GM06990 (cell line): ENCODE results near the gene MT1X.
"Not testable (repeated sequence)": the region's sequence is repeated elsewhere in the genome, so short reads cannot be mapped to it uniquely, and the experiment has no call there.

Experiments used
- DNase-seq: peaks from one replicate; pipeline ENCODE4 v3.0.0-alpha.2; 2011; ENCODE audit not compliant: insufficient read length; ENCODE audit errors: extremely low read depth
- H3K27me3 ChIP-seq: replicated peaks from 2 replicates; pipeline ENCODE4 v1.6.0; 2011; ENCODE audit warnings: low read length; ENCODE audit not compliant: control insufficient read depth, insufficient read depth
- H3K36me3 ChIP-seq: 2 replicates; pipeline ENCODE4 v1.5.1; 2011; ENCODE audit warnings: low read length; ENCODE audit not compliant: control insufficient read depth, insufficient read depth
- H3K4me3 ChIP-seq: replicated peaks from 2 replicates; pipeline ENCODE4 v1.5.1; 2011; ENCODE audit warnings: low read depth, mild to moderate bottlenecking, control low read depth, low read length
- TF ChIP-seq, protein P1 (sequence below): IDR thresholded peaks from 2 replicates; pipeline ENCODE4 v1.5.1; 2011; ENCODE audit warnings: low read length, control low read depth, mild to moderate bottlenecking, inconsistent platforms; ENCODE audit not compliant: insufficient read depth, poor library complexity, severe bottlenecking

MT1X gene

DNA sequence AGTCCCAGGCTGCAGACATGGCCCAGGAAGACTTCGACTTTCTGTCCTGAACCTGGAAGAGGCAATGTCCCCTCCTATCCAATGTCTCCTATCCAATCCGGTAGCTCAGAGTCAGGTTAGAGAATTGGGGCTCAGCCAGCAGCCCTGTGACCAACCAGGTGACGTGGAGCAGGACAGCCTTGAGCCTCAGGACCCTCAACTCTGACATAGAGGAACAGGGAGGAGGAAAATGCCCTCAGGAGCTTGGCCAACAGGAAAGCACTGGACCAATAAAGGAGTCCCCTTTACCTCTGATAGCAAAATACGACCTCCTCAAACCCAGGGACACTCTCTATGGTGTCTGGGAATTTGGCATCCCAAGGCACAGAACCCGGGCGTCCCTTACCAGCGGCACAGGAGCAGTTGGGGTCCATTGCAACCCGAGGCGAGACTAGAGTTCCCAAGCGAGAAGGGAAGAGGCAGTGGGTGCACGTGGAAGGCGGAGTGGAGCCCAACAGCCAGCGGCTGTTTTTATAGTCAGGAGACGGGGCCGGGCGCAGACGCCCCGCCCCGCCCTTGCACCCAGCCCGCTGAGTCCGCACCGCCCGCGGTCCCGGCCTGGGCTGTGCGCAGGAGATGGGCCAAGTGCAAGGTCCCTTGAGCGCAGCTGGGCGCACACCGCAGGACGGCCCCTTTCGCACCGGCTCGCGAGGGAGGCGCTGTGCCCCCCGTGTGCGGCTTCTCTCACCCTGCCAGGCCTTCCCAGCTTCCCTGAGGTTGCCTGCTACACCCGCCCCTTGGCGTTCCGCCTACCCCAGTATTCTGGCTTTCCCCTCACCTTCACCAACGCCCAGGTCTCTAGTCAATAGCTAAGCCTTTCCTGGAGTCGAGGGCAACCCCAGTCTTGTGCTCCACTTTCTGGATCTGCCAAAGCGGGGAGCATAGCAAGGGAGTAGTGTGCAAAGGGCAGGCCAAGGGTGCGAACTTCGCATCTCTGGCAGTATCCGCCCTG lies 14.4 kb upstream of the MT1X start, which contains the start of gene MT1G:
Gene MT1G (minus strand): TSS at position 485 of the 991 bp plus-strand sequence. CDS start 72 bp downstream, at position 413.
- Histone ChIP-seq H3K27me3 (peaks cover 9% of the 10 kb centered on the region), H3K4me3 (no peak within 1 kb of the TSS), H3K36me3 (no peaks in the 10 kb centered on the region)
- DNase-seq = no peak
- TF ChIP-seq, protein P1, sequence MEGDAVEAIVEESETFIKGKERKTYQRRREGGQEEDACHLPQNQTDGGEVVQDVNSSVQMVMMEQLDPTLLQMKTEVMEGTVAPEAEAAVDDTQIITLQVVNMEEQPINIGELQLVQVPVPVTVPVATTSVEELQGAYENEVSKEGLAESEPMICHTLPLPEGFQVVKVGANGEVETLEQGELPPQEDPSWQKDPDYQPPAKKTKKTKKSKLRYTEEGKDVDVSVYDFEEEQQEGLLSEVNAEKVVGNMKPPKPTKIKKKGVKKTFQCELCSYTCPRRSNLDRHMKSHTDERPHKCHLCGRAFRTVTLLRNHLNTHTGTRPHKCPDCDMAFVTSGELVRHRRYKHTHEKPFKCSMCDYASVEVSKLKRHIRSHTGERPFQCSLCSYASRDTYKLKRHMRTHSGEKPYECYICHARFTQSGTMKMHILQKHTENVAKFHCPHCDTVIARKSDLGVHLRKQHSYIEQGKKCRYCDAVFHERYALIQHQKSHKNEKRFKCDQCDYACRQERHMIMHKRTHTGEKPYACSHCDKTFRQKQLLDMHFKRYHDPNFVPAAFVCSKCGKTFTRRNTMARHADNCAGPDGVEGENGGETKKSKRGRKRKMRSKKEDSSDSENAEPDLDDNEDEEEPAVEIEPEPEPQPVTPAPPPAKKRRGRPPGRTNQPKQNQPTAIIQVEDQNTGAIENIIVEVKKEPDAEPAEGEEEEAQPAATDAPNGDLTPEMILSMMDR = no peak

DNA sequence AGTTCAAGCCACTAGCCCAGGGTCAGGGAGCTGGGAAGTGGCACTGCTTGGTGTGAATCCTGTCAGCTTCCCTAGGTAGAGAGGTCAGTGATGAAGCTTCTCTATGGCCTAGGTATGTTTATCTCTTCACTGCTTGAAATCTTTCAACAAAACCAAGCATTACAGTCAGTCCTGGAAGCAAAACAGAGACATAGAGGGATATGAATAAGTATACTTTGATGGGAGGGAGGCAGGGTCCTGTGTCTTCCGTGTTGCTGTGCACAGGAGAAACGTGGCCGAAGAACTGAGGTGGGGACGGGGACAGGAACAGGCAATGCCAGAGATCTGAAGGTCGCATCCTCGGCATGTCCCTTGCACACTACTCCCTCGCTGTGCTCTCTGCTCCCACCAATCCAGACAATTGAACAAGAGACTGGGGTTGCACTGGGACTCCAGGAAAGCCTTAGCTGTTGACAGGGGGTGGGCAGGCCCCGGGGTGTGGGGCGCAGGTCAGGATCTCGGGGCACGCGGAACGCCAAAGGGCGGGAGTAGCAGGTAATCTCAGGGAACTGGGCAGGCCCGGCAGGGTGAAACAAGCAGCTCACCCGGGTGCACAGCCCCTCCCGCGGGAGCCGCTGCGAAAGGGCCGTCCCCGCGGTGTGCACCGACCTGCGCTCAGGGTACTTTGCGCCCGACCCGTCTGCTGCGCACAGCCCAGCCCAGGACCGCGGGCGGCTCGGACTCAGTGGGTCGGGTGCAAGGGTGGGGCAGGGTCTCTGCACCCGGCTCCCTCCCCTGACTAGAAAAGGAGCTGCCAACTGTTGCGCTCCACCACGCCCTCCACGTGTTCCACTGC lies 13.0 kb upstream of the MT1X start, which contains the start of gene MT1H:
Gene MT1H (plus strand): TSS at position 810 of the 835 bp plus-strand sequence. CDS start 71 bp downstream, outside the sequence.
- no peak for DNase-seq
- TF ChIP-seq, protein P1 = no peak
- H3K4me3 ChIP-seq = no peak within 1 kb of the TSS
- H3K36me3 ChIP-seq = no peaks in the 10 kb centered on the region
- peaks cover 9% of the 10 kb centered on the region for H3K27me3 ChIP-seq

DNA sequence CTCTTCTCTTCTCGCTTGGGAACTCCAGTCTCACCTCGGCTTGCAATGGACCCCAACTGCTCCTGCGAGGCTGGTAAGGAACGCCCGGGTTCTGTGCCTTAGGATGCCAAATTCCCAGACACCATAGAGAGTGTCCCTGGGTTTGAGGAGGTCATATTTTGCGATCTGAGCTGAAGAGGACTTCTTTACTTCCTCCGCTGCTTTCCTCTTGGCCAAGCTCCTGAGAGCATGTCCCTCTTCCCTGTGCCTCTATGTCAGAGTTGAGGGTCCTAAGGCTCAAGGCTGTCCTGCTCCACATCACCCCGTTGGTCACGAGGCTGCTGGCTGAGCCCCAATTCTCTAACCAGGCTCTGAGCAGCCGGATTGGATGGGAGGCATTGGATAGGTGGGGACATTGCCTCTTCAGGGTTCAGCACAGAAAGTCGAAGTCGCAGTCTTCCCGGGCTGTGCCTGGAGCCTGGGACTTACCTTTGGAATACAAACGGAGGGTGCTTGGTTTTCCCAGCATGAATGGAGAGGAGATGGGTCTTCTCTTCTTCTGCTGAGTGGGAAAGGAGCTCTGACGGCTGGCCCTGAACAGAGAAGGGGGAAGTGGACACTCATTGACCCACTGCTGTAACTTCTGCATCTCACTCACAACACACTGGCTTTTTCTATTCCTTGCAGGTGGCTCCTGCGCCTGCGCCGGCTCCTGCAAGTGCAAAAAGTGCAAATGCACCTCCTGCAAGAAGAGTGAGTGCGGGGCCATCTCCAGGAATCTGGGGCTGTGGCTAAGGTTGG lies 12.2 kb upstream of the MT1X start:
- DNase-seq = no peak
- H3K4me3 ChIP-seq = no peak overlapping the region
- H3K36me3 ChIP-seq = no peaks in the 10 kb centered on the region
- H3K27me3 ChIP-seq = peaks cover 7% of the 10 kb centered on the region
- TF ChIP-seq, protein P1 = no peak

DNA sequence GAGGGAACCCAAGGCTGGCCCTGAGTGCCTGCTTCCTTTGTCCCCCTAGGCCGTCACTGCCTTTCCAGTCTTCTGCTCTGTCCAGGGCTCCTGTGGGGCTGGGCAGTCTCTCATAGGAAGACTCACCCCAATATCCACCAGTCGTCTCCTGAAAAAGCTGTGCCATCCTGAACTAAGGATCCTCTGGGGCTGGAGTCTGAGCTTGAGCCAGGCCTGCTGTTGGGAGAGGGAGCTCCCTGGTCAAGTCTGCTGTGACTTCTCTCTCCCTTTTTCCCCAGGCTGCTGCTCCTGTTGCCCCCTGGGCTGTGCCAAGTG lies 11.7 kb upstream of the MT1X start:
- H3K27me3 ChIP-seq = peaks cover 7% of the 10 kb centered on the region
- H3K36me3 ChIP-seq = no peaks in the 10 kb centered on the region
- no peak overlapping the region for H3K4me3 ChIP-seq
- TF ChIP-seq, protein P1 = no peak
- DNase-seq = no peak

DNA sequence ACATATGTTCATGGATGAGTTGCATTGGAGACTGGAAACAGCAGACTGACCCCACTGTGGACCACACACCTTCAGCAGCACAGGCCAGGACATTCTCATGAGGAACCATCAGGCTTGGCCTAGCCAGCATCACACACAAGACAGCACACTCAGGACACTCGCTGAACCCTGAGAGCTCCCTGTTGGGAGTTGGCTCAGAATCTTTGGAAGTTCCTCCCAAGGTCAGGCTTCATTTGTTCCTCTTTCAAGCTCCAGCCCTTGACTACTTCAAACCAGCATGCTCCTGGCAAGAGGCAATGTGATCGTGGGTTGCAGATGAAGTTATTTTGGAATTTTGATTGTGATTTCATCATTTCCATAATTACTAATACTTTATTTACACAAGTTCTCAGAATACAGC lies 10.6 kb upstream of the MT1X start:
- not testable (repeated sequence) for H3K27me3 ChIP-seq, H3K4me3 ChIP-seq, DNase-seq, H3K36me3 ChIP-seq

DNA sequence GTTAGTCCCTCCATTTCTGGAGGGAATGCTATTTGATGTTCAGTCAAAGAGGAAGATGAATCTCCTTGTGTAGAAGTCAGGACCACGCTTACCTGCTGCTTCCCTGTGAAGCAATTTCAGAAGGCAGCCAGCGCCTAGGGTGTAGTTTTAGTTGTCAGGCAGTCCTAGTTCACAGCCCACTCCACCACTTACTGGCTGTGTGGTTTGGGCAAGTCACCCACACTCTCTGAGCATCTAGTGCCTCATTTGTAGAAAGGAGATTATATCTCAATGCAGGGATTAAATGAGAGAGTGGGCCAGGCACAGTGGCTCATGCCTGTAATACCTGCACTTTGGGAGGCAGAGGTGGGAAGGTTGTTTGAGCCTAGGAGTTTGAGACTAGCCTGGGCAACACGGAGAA lies 10.1 kb upstream of the MT1X start:
- not testable (repeated sequence) for H3K27me3 ChIP-seq, H3K4me3 ChIP-seq, H3K36me3 ChIP-seq, DNase-seq
